Measurements from ENCODE around the gene TIAL1. TPM values are rescaled to one million over a fixed set of nuclear protein-coding genes. Genes with fewer than 3 reads are reported as not detected.

Gene TIAL1
- total RNA-seq: 44.7 and 49.4 TPM in 2 replicates

GRCh38 chr10:119596537-119597404 lies at the start of gene TIAL1:
Gene TIAL1 (minus strand): TSS chr10:119596964. CDS start chr10:119596465, 499 bp downstream.

GRCh38 chr10:119542357-119542987 lies 54.3 kb downstream of the TIAL1 start, which contains the start of gene RGS10:
Gene RGS10 (minus strand): TSS chr10:119542719. CDS start chr10:119542638, 81 bp downstream.

Other genes starting within 250 kb of the TIAL1 start
- gene RGS10, start 54.2 kb downstream of the TIAL1 start, total RNA-seq: 64.7 and 67.6 TPM in 2 replicates
- gene BAG3, start 54.4 kb upstream of the TIAL1 start, total RNA-seq: 50.5 and 53.5 TPM in 2 replicates
- gene INPP5F, start 129.1 kb upstream of the TIAL1 start, total RNA-seq: 7.4 and 9.2 TPM in 2 replicates